Lower leg skin (tissue), 3 donors: ENCODE data around the gene PATL2.

Experiments used
- POLR2A ChIP-seq, 2 donors: fragments of 450-650 bp; IDR thresholded peaks; one replicate each; pipeline ENCODE4 v1.6.1; 2016 to 2017; ENCODE audit warnings: antibody characterized with exemption in 2 of 2, mild to moderate bottlenecking in 1 of 2, moderate library complexity in 1 of 2
- TF ChIP-seq, protein P1 (sequence below), 3 donors: fragments of 450-650 bp; IDR thresholded peaks; one replicate each; pipeline ENCODE4 v1.5.1; 2016; ENCODE audit warnings: antibody characterized with exemption in 3 of 3, mild to moderate bottlenecking in 3 of 3, moderate library complexity in 2 of 3

DNA sequence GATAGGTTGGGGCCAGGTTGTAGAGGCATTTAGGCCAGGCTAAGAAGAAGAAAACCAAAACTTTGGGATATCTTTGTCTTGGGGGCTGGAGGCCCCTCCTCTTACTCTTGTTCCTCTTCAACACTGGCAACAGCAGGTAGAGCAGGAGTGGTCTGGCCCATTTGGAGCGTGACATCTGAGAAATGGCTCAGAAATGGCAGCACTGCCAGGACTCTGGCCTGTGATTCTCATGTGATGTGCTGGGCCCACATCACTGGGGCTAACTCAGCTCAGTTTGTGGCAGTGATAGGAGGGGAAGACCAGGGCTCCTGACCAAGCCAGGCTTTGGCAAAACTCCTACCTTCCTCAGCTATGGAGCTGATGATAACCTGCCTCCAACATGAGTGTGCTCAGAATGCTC lies 18.5 kb downstream of the PATL2 start:
- TF ChIP-seq, protein P1, sequence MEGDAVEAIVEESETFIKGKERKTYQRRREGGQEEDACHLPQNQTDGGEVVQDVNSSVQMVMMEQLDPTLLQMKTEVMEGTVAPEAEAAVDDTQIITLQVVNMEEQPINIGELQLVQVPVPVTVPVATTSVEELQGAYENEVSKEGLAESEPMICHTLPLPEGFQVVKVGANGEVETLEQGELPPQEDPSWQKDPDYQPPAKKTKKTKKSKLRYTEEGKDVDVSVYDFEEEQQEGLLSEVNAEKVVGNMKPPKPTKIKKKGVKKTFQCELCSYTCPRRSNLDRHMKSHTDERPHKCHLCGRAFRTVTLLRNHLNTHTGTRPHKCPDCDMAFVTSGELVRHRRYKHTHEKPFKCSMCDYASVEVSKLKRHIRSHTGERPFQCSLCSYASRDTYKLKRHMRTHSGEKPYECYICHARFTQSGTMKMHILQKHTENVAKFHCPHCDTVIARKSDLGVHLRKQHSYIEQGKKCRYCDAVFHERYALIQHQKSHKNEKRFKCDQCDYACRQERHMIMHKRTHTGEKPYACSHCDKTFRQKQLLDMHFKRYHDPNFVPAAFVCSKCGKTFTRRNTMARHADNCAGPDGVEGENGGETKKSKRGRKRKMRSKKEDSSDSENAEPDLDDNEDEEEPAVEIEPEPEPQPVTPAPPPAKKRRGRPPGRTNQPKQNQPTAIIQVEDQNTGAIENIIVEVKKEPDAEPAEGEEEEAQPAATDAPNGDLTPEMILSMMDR (IDR thresholded peaks at IDR 0.05), result no peak
- no peak for TF ChIP-seq POLR2A (IDR thresholded peaks at IDR 0.05)
